SU-DHL-6 (cell line): ENCODE results near the gene ANXA4.

Experiments
- CTCF ChIP-seq: fragments of 200-600 bp; sonication (generic); IDR thresholded peaks from one replicate; pipeline ENCODE4 v1.5.1; 2017; ENCODE audit warnings: antibody characterized with exemption, mild to moderate bottlenecking, low read length, moderate library complexity; ENCODE audit not compliant: insufficient read depth, poor library complexity, severe bottlenecking
- EZH2phosphoT487 ChIP-seq: fragments of 200-600 bp; sonication (generic), shearing (Covaris generic); conservative IDR thresholded peaks from 2 replicates; pipeline ENCODE4 v1.6.1; 2018; ENCODE audit warnings: mild to moderate bottlenecking, antibody characterized with exemption, low read length, moderate library complexity, mixed read lengths

GRCh38 chr2:69734035-69734611 lies 7.8 kb upstream of the ANXA4 start:
- TF ChIP-seq CTCF = no peak
- TF ChIP-seq EZH2phosphoT487 = no peak
